ENCODE measurements around the gene CCS. TPM values are rescaled to one million over a fixed set of nuclear protein-coding genes. Genes with fewer than 3 reads are reported as not detected.
"Not testable (repeated sequence)": the region's sequence is repeated elsewhere in the genome, so short reads cannot be mapped to it uniquely, and the experiment has no call there.

CCS gene, protein sequence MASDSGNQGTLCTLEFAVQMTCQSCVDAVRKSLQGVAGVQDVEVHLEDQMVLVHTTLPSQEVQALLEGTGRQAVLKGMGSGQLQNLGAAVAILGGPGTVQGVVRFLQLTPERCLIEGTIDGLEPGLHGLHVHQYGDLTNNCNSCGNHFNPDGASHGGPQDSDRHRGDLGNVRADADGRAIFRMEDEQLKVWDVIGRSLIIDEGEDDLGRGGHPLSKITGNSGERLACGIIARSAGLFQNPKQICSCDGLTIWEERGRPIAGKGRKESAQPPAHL
- total RNA-seq (2014; rRNA removed; shearing (Covaris generic); ENCODE audit: low replicate concordance), result 24.6 and 57.6 TPM in 2 replicates

DNA sequence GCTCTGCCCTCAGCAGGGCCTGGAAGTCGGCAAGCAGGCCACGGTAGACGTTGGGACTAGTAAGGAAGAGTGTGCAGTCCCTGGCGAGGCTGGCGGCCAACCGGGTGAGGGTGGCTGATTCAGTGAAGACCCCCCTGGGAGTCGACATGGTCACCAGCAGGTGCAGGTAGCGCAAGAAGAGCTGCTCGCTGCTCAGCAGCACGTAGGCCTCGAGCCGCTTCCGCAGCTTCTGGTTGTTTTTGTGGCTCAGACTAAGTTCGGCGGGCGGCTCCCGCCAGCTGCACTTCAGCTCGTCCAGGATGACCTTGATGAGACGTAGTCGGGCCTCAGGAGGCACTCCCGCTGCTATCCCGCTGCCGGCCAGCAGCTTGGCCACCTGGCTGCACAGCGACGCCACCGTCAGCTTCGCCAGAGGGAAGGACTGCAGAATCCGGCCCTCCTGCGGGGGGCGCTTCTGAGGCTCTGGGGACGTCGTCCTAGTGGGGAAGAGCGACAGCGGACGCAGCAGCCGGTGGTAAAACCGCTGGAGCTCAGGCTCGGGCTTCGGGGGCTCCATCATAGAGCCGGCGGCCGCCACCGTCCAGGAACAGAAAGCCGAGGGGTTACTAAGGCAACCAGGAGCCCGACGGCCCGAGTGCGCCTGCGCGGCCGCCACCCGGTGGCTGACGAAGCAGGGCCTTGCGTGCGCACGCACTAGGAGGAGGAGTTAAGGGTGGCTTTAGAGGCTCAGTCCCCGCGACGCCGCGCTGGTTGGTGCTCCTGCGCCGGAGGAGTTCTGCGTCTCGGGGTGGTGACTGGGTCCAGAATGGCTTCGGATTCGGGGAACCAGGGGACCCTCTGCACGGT lies at the start of gene CCS, which contains the start of gene CCDC87:
Gene CCS, plus strand, starts transcription at position 729 of the 846 bp plus-strand sequence. Its CDS starts 77 bp downstream, at position 806.
Gene CCDC87, minus strand, starts transcription at position 607 of the 846 bp plus-strand sequence. Its CDS starts 48 bp downstream, at position 559.
- no peaks in the 10 kb centered on the region for H3K27me3 ChIP-seq (ENCODE audit: low read length)
- peaks cover 28% of the 10 kb centered on the region for H3K4me1 ChIP-seq (ENCODE audit: low read length)
- H3K79me2 ChIP-seq (ENCODE audit: low read length), result peaks cover 17% of the 10 kb centered on the region
- H3K4me2 ChIP-seq (ENCODE audit: low read depth, low read length, poor library complexity, severe bottlenecking), result peak within 1 kb of the TSS; percentile 97
- H4K20me1 ChIP-seq (ENCODE audit: insufficient read depth, low read depth, low read length), result no peaks in the 10 kb centered on the region
- peak; percentile 99 for DNase-seq
- H3K9me2 ChIP-seq (replicated peaks; ENCODE audit: insufficient read depth, low read length), result no peaks in the 10 kb centered on the region
- H3K36me3 ChIP-seq (ENCODE audit: insufficient read depth, low read length), result no peaks in the 10 kb centered on the region
- peak within 1 kb of the TSS; percentile 97 for H2AFZ ChIP-seq (ENCODE audit: low read length)
- H3K9me3 ChIP-seq (ENCODE audit: low read length), result no peaks in the 10 kb centered on the region
- no peak within 1 kb of the TSS; the same call in 1 of the 2 replicates for H3K27ac ChIP-seq (ENCODE audit: low read length)
- peak within 1 kb of the TSS; percentile 98 for H3K9ac ChIP-seq (ENCODE audit: low read length)
- peak within 1 kb of the TSS; percentile 98 for H3K4me3 ChIP-seq (ENCODE audit: low read length)

DNA sequence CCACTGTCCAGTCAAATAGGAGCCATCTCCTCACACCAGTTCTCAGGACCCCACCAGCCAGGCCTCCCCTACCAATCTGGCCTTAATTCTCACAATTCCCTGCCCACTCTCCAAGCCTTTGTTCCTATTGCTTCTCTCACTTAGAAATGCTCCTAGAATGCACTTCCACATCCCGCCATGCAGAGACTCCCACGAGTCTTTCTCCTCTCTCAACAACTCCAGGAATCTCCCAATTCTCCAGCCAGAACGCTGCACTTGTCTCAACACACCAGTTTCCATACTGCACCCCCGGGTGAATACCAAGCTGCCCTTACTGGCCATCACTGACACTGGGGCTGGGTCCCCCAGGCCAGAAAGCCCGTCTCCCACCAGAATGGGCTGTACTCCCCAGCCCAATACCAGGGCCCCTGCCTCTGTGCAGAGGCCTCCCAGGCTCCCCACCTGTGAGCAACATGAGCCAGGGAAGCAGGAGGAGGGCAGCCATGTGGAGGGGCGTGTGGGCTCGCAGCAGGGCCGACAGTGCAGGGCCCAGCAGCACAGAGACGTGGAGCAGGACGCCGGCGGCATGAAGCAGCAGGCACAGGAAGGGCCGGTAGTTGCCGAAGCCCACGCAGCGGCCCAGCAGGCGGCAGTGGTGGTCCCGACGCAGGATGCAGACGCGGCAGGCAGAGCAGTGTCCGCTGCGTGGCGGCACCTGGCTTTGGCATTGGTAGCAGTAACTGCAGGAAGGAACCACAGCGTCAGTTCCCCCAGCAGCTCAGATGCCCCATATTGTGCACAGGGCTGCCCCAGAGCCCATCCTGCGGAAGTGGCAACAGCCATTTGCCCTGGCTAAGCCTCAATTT lies 49.5 kb upstream of the CCS start:
- H3K9ac ChIP-seq (ENCODE audit: low read length), result peak overlapping the region; percentile 96
- H4K20me1 ChIP-seq (ENCODE audit: insufficient read depth, low read depth, low read length), result 0 out of 2 replicates have a peak, but pooled peaks cover 4% of the 10 kb centered on the region
- H3K9me3 ChIP-seq (ENCODE audit: low read length), result no peaks in the 10 kb centered on the region
- peak overlapping the region; percentile 93 for H3K4me2 ChIP-seq (ENCODE audit: low read depth, low read length, poor library complexity, severe bottlenecking)
- no peaks in the 10 kb centered on the region for H3K9me2 ChIP-seq (replicated peaks; ENCODE audit: insufficient read depth, low read length)
- H3K27ac ChIP-seq (ENCODE audit: low read length), result peak overlapping the region; percentile 76
- no peaks in the 10 kb centered on the region for H3K27me3 ChIP-seq (ENCODE audit: low read length)
- peak overlapping the region; percentile 97 for H3K4me3 ChIP-seq (ENCODE audit: low read length)
- no peaks in the 10 kb centered on the region; the same call in 1 of the 2 replicates for H3K36me3 ChIP-seq (ENCODE audit: insufficient read depth, low read length)
- peak overlapping the region; percentile 54; the same call in 1 of the 2 replicates for H2AFZ ChIP-seq (ENCODE audit: low read length)
- peaks cover 8% of the 10 kb centered on the region for H3K79me2 ChIP-seq (ENCODE audit: low read length)
- peaks cover 40% of the 10 kb centered on the region for H3K4me1 ChIP-seq (ENCODE audit: low read length)
- DNase-seq, result peak; percentile 91

DNA sequence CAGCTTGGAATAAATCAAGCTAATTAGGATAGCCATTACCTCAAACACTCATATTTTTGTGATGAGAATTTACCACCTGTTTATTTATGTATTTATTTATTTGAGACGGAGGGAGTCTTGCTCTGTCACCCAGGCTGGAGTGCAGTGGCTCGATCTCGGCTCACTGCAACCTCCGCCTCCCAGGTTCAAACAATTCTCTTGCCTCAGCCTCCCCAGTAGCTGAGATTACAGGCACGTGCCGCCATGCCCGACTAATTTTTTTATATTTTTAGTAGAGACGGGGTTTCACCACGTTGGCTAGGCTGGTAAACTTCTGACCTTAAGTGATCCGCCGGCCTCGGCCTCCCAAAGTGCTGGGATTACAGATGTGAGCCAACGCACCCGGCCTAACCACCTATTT lies 48.0 kb upstream of the CCS start:
- not testable (repeated sequence) for H4K20me1 ChIP-seq (ENCODE audit: insufficient read depth, low read depth, low read length); H3K79me2 ChIP-seq (ENCODE audit: low read length); H3K27me3 ChIP-seq (ENCODE audit: low read length); H3K9me2 ChIP-seq (replicated peaks; ENCODE audit: insufficient read depth, low read length); H3K36me3 ChIP-seq (ENCODE audit: insufficient read depth, low read length); H3K9me3 ChIP-seq (ENCODE audit: low read length); H2AFZ ChIP-seq (ENCODE audit: low read length)
- H3K4me1 ChIP-seq (ENCODE audit: low read length), result peaks cover 40% of the 10 kb centered on the region
- H3K4me3 ChIP-seq (ENCODE audit: low read length), result peak overlapping the region; percentile 97
- peak overlapping the region; percentile 76 for H3K27ac ChIP-seq (ENCODE audit: low read length)
- peak; percentile 53 for DNase-seq
- H3K4me2 ChIP-seq (ENCODE audit: low read depth, low read length, poor library complexity, severe bottlenecking), result peak overlapping the region; percentile 93
- H3K9ac ChIP-seq (ENCODE audit: low read length), result peak overlapping the region; percentile 96

DNA sequence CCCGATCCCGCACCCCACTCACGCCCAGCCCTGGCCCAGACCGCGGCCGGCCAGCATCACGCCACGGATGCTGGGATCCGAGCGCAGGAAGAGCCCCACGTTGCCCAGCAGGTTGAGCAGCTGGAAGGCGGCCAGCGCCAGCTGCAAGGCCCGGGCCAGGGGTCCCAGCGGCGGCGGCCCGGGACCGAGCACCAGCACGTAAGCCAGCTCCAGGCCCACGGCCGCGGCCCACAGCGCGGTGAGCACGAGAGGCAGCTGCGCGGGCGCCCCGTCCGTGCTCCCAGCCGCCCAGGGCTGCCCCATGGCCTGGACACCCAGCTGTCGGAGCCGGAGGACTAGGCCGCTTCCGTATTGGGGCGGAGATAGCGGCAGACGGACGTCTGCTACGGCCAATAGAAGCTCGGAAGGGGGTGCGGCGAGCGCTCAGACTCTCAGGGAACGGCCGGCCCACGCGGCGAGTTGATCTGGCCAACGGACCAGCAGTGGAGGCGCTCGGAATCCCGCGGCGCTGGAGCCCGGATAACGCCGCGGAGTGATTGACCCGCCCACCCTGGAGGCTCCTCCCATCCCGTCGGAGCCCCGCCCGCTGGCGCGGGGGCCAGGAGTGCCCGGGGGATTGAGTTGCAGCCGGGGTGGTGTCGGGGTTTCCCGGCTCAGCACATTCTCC lies 47.2 kb upstream of the CCS start, which contains the start of gene ZDHHC24:
Gene ZDHHC24, minus strand, starts transcription at position 348 of the 667 bp plus-strand sequence. Its CDS starts 45 bp downstream, at position 303.
- no peaks in the 10 kb centered on the region for H3K9me2 ChIP-seq (replicated peaks; ENCODE audit: insufficient read depth, low read length)
- H3K9ac ChIP-seq (ENCODE audit: low read length), result peak within 1 kb of the TSS; percentile 96
- peak within 1 kb of the TSS; percentile 97 for H3K4me3 ChIP-seq (ENCODE audit: low read length)
- H3K36me3 ChIP-seq (ENCODE audit: insufficient read depth, low read length), result no peaks in the 10 kb centered on the region; the same call in 1 of the 2 replicates
- peaks cover 8% of the 10 kb centered on the region for H3K79me2 ChIP-seq (ENCODE audit: low read length)
- peak within 1 kb of the TSS; percentile 70; the same call in 1 of the 2 replicates for H2AFZ ChIP-seq (ENCODE audit: low read length)
- H3K4me2 ChIP-seq (ENCODE audit: low read depth, low read length, poor library complexity, severe bottlenecking), result peak within 1 kb of the TSS; percentile 93
- peak; percentile 97 for DNase-seq
- H3K4me1 ChIP-seq (ENCODE audit: low read length), result peaks cover 40% of the 10 kb centered on the region
- peak within 1 kb of the TSS; percentile 76 for H3K27ac ChIP-seq (ENCODE audit: low read length)
- 0 out of 2 replicates have a peak, but pooled peaks cover 4% of the 10 kb centered on the region for H4K20me1 ChIP-seq (ENCODE audit: insufficient read depth, low read depth, low read length)
- H3K9me3 ChIP-seq (ENCODE audit: low read length), result no peaks in the 10 kb centered on the region
- no peaks in the 10 kb centered on the region for H3K27me3 ChIP-seq (ENCODE audit: low read length)

DNA sequence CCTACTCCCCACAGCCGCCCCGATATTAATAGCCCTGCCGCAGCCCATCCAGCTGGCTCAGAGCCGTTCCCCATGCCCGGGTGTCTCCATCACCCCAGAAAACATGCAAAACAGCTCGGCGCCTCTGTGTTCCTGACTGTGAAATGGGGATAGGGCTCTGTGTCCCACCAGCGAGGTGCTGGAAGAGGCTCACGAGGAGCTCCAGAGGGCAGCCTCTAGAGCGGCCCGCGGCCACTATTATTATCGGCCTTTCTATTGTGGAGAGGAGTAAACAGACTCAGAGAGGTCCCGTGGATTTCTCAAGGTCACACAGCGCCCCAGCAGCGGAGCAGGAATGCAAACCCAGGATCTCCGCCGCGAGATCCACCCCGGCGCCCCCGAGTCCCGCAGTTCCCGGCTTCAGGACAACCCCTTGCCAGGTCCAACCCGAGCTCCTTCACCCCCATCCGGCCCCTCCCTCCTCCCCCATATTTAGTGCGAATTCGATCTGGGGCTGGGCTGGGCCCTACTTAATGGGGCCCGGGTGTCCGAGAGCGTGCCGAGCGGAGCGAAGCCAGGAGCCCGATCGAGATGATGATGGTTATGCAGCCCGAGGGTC lies 46.5 kb upstream of the CCS start, which contains the start of gene ACTN3:
Gene ACTN3, plus strand, starts transcription at position 536 of the 598 bp plus-strand sequence. Its CDS starts 35 bp downstream, at position 571.
- H3K9ac ChIP-seq (ENCODE audit: low read length), result peak within 1 kb of the TSS; percentile 96
- H3K9me3 ChIP-seq (ENCODE audit: low read length), result no peaks in the 10 kb centered on the region
- peak within 1 kb of the TSS; percentile 76 for H3K27ac ChIP-seq (ENCODE audit: low read length)
- H3K4me3 ChIP-seq (ENCODE audit: low read length), result peak within 1 kb of the TSS; percentile 97
- H3K9me2 ChIP-seq (replicated peaks; ENCODE audit: insufficient read depth, low read length), result no peaks in the 10 kb centered on the region
- H3K4me2 ChIP-seq (ENCODE audit: low read depth, low read length, poor library complexity, severe bottlenecking), result peak within 1 kb of the TSS; percentile 93
- no peak for DNase-seq
- peak within 1 kb of the TSS; percentile 70; the same call in 1 of the 2 replicates for H2AFZ ChIP-seq (ENCODE audit: low read length)
- H3K36me3 ChIP-seq (ENCODE audit: insufficient read depth, low read length), result no peaks in the 10 kb centered on the region; the same call in 1 of the 2 replicates
- peaks cover 40% of the 10 kb centered on the region for H3K4me1 ChIP-seq (ENCODE audit: low read length)
- H4K20me1 ChIP-seq (ENCODE audit: insufficient read depth, low read depth, low read length), result 0 out of 2 replicates have a peak, but pooled peaks cover 4% of the 10 kb centered on the region
- H3K27me3 ChIP-seq (ENCODE audit: low read length), result no peaks in the 10 kb centered on the region
- peaks cover 8% of the 10 kb centered on the region for H3K79me2 ChIP-seq (ENCODE audit: low read length)

DNA sequence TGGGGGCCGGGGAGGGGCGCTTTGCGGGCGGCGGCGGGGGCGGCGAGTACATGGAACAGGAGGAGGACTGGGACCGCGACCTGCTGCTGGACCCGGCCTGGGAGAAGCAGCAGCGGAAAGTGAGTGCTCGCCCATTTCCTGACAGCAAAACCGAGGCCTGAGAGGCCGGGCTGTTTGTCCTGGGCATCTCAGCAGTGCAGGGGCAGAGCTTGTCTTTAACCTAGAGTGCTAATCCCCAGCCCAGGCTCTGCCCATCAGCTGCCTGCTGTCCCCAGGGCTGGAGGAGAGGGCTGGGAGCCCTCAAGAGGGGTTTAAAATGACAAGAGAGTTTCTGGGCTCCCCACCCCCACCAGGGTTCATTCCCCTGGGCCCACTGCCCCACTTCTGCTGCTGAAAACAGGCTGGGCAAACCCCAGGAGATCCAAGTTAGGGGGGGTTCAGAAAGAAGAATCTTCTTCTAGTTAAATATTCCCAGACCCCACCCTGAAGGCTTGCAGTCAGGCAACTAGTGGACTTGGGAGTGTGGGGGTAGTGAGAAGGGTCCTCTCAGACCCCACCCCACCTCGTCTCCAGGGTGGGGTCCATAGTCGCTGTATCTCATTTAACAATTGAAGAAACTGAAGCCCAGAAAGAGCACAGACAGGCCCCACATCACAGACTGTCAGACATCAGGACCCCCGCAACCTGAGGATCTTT lies 45.9 kb upstream of the CCS start:
- H3K27ac ChIP-seq (ENCODE audit: low read length), result no peak overlapping the region
- peaks cover 8% of the 10 kb centered on the region for H3K79me2 ChIP-seq (ENCODE audit: low read length)
- H3K4me1 ChIP-seq (ENCODE audit: low read length), result peaks cover 40% of the 10 kb centered on the region
- no peak overlapping the region for H3K4me3 ChIP-seq (ENCODE audit: low read length)
- 0 out of 2 replicates have a peak, but pooled peaks cover 4% of the 10 kb centered on the region for H4K20me1 ChIP-seq (ENCODE audit: insufficient read depth, low read depth, low read length)
- no peaks in the 10 kb centered on the region for H3K27me3 ChIP-seq (ENCODE audit: low read length)
- H2AFZ ChIP-seq (ENCODE audit: low read length), result no peak overlapping the region
- peak; percentile 51 for DNase-seq
- no peaks in the 10 kb centered on the region for H3K9me3 ChIP-seq (ENCODE audit: low read length)
- no peaks in the 10 kb centered on the region for H3K36me3 ChIP-seq (ENCODE audit: insufficient read depth, low read length)
- H3K4me2 ChIP-seq (ENCODE audit: low read depth, low read length, poor library complexity, severe bottlenecking), result peak overlapping the region; percentile 93
- no peaks in the 10 kb centered on the region for H3K9me2 ChIP-seq (replicated peaks; ENCODE audit: insufficient read depth, low read length)
- no peak overlapping the region for H3K9ac ChIP-seq (ENCODE audit: low read length)

Measured in Karpas-422 (cell line).